ENCODE results near the gene BMAL1. TPM values are rescaled to one million over a fixed set of nuclear protein-coding genes. Genes with fewer than 3 reads are reported as not detected.
"Not testable (repeated sequence)": the region's sequence is repeated elsewhere in the genome, so short reads cannot be mapped to it uniquely, and the experiment has no call there.

The BMAL1 gene
- total and polyA plus RNA-seq, 7 donors: 10.8 to 41.5 (median 27.7) TPM

DNA sequence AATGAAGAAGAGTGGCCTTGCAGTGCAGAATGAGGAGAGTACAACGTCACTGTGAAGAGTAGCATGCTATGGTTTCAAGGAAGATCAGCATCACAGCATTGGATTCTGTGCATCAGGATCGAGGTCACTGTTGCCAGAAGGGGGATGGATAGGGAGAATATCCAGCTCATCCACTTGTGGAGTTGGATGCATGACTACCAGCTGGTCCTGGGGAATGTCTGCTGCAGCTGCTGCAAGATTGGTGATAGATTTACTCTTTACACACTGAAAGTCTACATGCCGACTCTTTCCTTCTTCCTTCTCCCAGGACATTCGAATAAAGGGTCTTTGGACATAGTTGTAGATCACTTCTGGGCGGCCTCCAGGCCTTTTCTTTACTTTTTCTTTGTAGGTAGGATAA lies 111.2 kb downstream of the BMAL1 start:
- H3K36me3 ChIP-seq: peaks cover 2 to 52% (median 4%) of the 10 kb centered on the region in 4 donors
- no peaks in the 10 kb centered on the region for H3K9me3 ChIP-seq
- intact Hi-C loops (cut with DNase I): loop anchor here (5.0 kb wide), 1 partner anchor 74 kb away; the partner anchor contains the start of gene BTBD10
- no peak overlapping the region for H3K4me3 ChIP-seq
- peaks cover 0 to 17% (median 0%) of the 10 kb centered on the region in 4 donors for H3K4me1 ChIP-seq
- TF ChIP-seq POLR2AphosphoS5 (IDR thresholded peaks at IDR 0.05): no peak
- TF ChIP-seq EP300 (IDR thresholded peaks at IDR 0.05): no peak
- TF ChIP-seq POLR2A (IDR thresholded peaks at IDR 0.05): no peak
- TF ChIP-seq, protein P1, sequence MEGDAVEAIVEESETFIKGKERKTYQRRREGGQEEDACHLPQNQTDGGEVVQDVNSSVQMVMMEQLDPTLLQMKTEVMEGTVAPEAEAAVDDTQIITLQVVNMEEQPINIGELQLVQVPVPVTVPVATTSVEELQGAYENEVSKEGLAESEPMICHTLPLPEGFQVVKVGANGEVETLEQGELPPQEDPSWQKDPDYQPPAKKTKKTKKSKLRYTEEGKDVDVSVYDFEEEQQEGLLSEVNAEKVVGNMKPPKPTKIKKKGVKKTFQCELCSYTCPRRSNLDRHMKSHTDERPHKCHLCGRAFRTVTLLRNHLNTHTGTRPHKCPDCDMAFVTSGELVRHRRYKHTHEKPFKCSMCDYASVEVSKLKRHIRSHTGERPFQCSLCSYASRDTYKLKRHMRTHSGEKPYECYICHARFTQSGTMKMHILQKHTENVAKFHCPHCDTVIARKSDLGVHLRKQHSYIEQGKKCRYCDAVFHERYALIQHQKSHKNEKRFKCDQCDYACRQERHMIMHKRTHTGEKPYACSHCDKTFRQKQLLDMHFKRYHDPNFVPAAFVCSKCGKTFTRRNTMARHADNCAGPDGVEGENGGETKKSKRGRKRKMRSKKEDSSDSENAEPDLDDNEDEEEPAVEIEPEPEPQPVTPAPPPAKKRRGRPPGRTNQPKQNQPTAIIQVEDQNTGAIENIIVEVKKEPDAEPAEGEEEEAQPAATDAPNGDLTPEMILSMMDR (IDR thresholded peaks at IDR 0.05): no peak
- no peaks in the 10 kb centered on the region for H3K27me3 ChIP-seq
- DNase-seq: no peak
- no peak overlapping the region for H3K27ac ChIP-seq
- 79 to 89% methylated on average over 5 of the region's 5 CpGs for WGBS, 2 donors

DNA sequence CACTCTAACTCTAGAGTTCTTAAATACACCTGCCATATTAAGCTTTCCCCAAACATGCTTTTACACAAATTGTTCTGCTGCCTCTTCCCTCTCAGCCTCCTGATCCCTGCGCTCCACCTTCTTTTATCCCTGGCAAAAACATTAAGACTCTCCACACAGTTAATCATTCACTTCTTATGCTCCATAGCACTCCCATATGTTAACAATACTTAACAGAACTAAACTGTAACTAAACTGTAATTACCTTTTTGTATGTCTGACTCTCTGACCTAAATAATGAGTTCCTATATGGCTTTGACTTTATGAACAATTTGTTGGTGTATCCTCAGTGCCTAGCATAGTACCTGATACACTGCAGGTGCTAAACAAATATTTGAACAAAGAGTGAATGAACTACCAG lies 113.6 kb downstream of the BMAL1 start:
- no peaks in the 10 kb centered on the region for H3K27me3 ChIP-seq
- TF ChIP-seq EP300 (IDR thresholded peaks at IDR 0.05): no peak
- no peak for TF ChIP-seq POLR2A (IDR thresholded peaks at IDR 0.05)
- TF ChIP-seq, protein P1 (IDR thresholded peaks at IDR 0.05): no peak
- no peak for TF ChIP-seq POLR2AphosphoS5 (IDR thresholded peaks at IDR 0.05)
- WGBS, 2 donors: 21 to 76% methylated on average over 1 of the region's 1 CpG
- no peak overlapping the region for H3K27ac ChIP-seq
- intact Hi-C loops (cut with DNase I): no loop called here
- no peaks in the 10 kb centered on the region for H3K9me3 ChIP-seq
- no peak for DNase-seq
- H3K36me3 ChIP-seq: peaks cover 0 to 38% (median 2%) of the 10 kb centered on the region in 4 donors
- no peak overlapping the region for H3K4me3 ChIP-seq
- H3K4me1 ChIP-seq: peaks cover 0 to 8% (median 0%) of the 10 kb centered on the region in 4 donors

DNA sequence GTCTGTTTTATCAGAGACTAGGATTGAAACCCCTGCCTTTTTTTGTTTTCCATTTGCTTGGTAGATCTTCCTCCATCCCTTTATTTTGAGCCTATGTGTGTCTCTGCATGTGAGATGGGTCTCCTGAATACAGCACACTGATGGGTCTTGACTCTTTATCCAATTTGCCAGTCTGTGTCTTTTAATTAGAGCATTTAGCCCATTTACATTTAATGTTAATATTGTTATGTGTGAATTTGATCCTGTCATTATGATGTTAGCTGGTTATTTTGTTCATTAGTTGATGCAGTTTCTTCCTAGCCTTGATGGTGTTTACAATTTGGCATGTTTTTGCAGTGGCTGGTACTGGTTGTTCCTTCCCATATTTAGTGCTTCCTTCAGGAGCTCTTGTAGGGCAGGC lies 120.7 kb downstream of the BMAL1 start:
- H3K9me3 ChIP-seq; H3K4me3 ChIP-seq; DNase-seq; H3K27me3 ChIP-seq; intact Hi-C loops (cut with DNase I); H3K27ac ChIP-seq; H3K4me1 ChIP-seq: not testable (repeated sequence)
- H3K36me3 ChIP-seq: peaks cover 0 to 28% (median 3%) of the 10 kb centered on the region in 4 donors

DNA sequence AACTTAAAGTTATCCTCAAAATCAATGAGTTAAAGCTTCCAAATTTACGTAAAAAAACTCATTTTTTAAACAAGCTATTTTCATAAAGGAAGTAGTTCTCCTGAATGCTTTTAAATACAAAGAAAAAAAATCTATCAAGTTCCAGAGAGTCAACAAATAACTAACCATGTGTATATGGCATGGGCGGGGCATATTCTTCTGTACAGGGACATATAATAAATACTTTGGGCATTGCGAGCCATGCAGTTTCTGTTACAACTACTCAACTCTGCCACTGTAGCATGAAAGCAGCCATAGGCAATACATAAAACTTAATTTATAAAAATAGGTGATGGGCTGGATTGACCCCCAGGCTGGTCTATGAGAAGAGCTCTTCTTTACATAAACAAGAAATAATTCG lies 127.6 kb downstream of the BMAL1 start:
- TF ChIP-seq EP300 (IDR thresholded peaks at IDR 0.05) (no peak), POLR2A (IDR thresholded peaks at IDR 0.05) (no peak), POLR2AphosphoS5 (IDR thresholded peaks at IDR 0.05) (no peak)
- TF ChIP-seq, protein P1 (IDR thresholded peaks at IDR 0.05): no peak
- WGBS, 2 donors: 33 to 77% methylated on average over 4 of the region's 4 CpGs
- no peaks in the 10 kb centered on the region for H3K9me3 ChIP-seq
- H3K4me3 ChIP-seq: no peak overlapping the region
- no peak for DNase-seq
- no peak overlapping the region for H3K27ac ChIP-seq
- intact Hi-C loops (cut with DNase I): no loop called here
- peaks cover 0 to 40% (median 4%) of the 10 kb centered on the region in 4 donors for H3K36me3 ChIP-seq
- H3K27me3 ChIP-seq: no peaks in the 10 kb centered on the region
- no peaks in the 10 kb centered on the region for H3K4me1 ChIP-seq

DNA sequence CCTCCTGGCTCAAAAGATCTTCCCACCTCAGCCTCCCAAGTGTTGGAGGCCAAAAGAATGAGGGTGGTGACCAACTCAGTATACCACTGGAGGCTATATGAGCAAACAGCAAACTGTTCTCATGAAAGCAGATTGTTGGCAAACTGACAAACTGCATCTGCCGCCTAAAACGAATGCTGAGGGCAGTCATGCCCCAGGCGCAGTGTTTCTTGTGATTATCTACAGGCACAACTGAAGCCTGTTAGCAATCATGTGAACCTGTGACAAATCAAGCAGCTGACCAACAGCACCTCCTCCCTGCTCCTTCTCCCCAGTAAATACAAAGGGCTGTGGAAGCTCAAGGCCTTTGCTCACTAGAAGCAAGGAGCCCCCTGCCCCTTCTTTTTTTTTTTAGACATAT lies 137.6 kb downstream of the BMAL1 start:
- Histone ChIP-seq H3K9me3 (no peaks in the 10 kb centered on the region), H3K36me3 (peaks cover 0 to 74% (median 13%) of the 10 kb centered on the region in 4 donors), H3K4me1 (no peaks in the 10 kb centered on the region), H3K4me3 (no peak overlapping the region), H3K27me3 (no peaks in the 10 kb centered on the region), H3K27ac (no peak overlapping the region)
- intact Hi-C loops (cut with DNase I): no loop called here
- 91 to 94% methylated on average over 3 of the region's 3 CpGs for WGBS, 2 donors
- DNase-seq: no peak
- no peak for TF ChIP-seq POLR2A (IDR thresholded peaks at IDR 0.05)
- TF ChIP-seq EP300 (IDR thresholded peaks at IDR 0.05): no peak
- TF ChIP-seq POLR2AphosphoS5 (IDR thresholded peaks at IDR 0.05): no peak
- TF ChIP-seq, protein P1 (IDR thresholded peaks at IDR 0.05): no peak

Data from sigmoid colon (tissue), 7 donors.